GM21737 (cell line): ENCODE results near the gene HMGCR.
A peak's percentile ranks its signal among the peaks of the same experiment; 100 is the strongest.
"Not testable (repeated sequence)": the region's sequence is repeated elsewhere in the genome, so short reads cannot be mapped to it uniquely, and the experiment has no call there.

Source experiments
- ATAC-seq: cut with Tn5 transposase; IDR thresholded peaks from one replicate; pipeline ENCODE4 v1.9.1; 2021; ENCODE audit warnings: mild to moderate bottlenecking, moderate library complexity; ENCODE audit not compliant: unreplicated experiment

Gene HMGCR

GRCh38 chr5:75336615-75337336 is at the start of gene HMGCR:
Gene HMGCR, plus strand, starts transcription at chr5:75337220. Its CDS starts 5,386 bp downstream, at chr5:75342606.
- ATAC-seq = peak; percentile 99

- not testable (repeated sequence) for ATAC-seq
Measured at GRCh38 chr5:75291844-75292243, 45.2 kb upstream of the HMGCR start.

GRCh38 chr5:75300084-75300483 is 36.9 kb upstream of the HMGCR start:
- no peak for ATAC-seq

GRCh38 chr5:75303419-75303818 is 33.6 kb upstream of the HMGCR start:
- no peak for ATAC-seq

GRCh38 chr5:75304486-75304885 is 32.5 kb upstream of the HMGCR start:
- not testable (repeated sequence) for ATAC-seq

- ATAC-seq = no peak
Measured at GRCh38 chr5:75306746-75307145, 30.3 kb upstream of the HMGCR start.

GRCh38 chr5:75310212-75310611 is 26.8 kb upstream of the HMGCR start:
- no peak for ATAC-seq

- not testable (repeated sequence) for ATAC-seq
Measured at GRCh38 chr5:75319148-75319547, 17.9 kb upstream of the HMGCR start.

- ATAC-seq = no peak
Measured at GRCh38 chr5:75319638-75320037, 17.4 kb upstream of the HMGCR start.

- no peak for ATAC-seq
Measured at GRCh38 chr5:75320371-75320770, 16.6 kb upstream of the HMGCR start.

GRCh38 chr5:75322066-75322465 is 15.0 kb upstream of the HMGCR start:
- no peak for ATAC-seq

GRCh38 chr5:75324791-75325190 is 12.2 kb upstream of the HMGCR start:
- ATAC-seq = no peak

GRCh38 chr5:75325242-75325641 is 11.8 kb upstream of the HMGCR start:
- no peak for ATAC-seq

- no peak for ATAC-seq
Measured at GRCh38 chr5:75330404-75330803, 6.6 kb upstream of the HMGCR start.

- ATAC-seq = no peak
Measured at GRCh38 chr5:75331095-75332090, 5.6 kb upstream of the HMGCR start.

GRCh38 chr5:75333759-75334158 is 3.3 kb upstream of the HMGCR start:
- ATAC-seq = not testable (repeated sequence)

- ATAC-seq = not testable (repeated sequence)
Measured at GRCh38 chr5:75334413-75334812, 2.6 kb upstream of the HMGCR start.

- no peak for ATAC-seq
Measured at GRCh38 chr5:75335486-75335885, 1.5 kb upstream of the HMGCR start.

- ATAC-seq = no peak
Measured at GRCh38 chr5:75335952-75336614, 937 bp upstream of the HMGCR start.

GRCh38 chr5:75337366-75338021 is 474 bp downstream of the HMGCR start:
- ATAC-seq = peak; percentile 0

GRCh38 chr5:75338408-75338807 is 1.4 kb downstream of the HMGCR start:
- ATAC-seq = no peak
